ENCODE results near the gene TFEB.

DNA sequence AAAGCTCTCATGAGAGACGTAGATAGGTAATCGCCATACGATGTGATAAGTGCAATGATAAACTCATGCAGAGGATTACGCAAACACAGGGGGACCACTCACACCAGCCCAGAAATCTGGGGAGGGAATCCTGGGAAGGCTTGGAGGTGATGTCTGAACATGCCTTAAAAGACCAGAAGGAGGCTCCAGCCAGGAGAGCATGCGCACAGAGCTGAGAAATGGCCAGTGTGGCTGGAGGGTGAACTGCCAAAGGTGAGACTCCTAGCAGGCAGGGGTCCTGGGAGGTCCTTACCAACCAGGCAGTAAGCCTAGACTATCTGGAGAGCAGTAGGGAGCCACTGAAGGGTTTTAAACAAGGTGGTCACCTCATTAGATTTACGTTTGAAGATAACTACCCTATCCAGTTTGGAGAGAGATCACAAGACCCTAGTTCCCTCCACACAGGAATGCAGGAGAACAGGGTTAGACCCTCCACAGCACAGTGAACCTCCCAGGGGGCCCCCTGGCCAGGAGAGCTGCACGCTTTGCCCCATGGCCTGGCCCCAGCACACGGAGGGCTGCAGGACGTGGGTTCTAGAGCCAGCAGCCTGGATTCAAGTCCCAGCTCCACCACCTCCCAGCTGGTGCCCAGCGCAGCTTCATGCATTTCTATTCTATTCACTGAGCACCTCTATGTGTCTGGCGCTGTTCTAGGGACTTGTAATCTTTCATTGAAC is 84.0 kb downstream of the TFEB start:
- no peak for TF ChIP-seq CTCF (conservative IDR thresholded peaks at IDR 0.05 in 1 of 2, IDR thresholded peaks at IDR 0.05 in 1 of 2; ENCODE audit: low read depth in 1 of 2, low read length in 2 of 2)
- no peak for TF ChIP-seq EZH2 (IDR thresholded peaks at IDR 0.05; ENCODE audit: low read length, missing control alignments)
